Measurements from ENCODE around the gene VOPP1.

VOPP1 gene

DNA sequence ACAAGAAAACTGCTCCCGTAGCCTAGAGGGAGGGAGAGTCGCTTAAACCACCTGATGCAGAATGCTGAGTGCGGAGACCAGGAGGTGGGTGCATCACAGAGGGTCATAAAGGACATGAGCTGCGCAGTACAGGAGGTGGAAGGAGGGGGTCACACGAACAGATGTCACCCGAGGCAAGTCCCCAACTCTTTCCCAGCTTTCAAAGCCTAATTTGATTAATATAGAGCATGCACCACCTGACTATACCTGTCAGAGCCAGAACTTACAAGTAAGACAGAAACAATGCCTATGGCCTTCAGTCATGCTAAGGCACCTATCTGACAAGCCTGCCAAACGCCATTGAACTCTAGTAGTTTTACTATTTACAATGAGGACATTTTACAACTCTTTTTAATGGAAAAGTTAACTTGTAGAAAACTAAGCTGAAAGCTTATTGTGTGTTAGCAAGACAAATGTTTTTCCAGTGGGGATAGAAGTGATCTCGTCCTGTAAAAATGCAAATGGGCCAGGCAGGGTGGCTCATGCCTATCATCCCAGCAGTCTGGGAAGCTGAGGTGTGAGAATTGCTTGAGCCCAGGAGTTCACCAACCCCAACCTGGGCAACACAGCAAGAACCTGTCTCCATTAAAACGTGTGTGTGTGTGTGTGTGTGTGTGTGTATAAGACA, 1.1 kb upstream of the VOPP1 start:
- H3K9me3 ChIP-seq (ENCODE audit: severe bottlenecking), result no peaks in the 10 kb centered on the region
- H3K36me3 ChIP-seq, result peaks cover 5% of the 10 kb centered on the region
- H3K27me3 ChIP-seq (ENCODE audit: insufficient read depth, low read depth, severe bottlenecking), result no peaks in the 10 kb centered on the region
- no peak overlapping the region for H3K27ac ChIP-seq
- no peak for DNase-seq
- H3K4me3 ChIP-seq (ENCODE audit: low read depth, low read length), result peak overlapping the region; percentile 74
- TF ChIP-seq, protein P1, sequence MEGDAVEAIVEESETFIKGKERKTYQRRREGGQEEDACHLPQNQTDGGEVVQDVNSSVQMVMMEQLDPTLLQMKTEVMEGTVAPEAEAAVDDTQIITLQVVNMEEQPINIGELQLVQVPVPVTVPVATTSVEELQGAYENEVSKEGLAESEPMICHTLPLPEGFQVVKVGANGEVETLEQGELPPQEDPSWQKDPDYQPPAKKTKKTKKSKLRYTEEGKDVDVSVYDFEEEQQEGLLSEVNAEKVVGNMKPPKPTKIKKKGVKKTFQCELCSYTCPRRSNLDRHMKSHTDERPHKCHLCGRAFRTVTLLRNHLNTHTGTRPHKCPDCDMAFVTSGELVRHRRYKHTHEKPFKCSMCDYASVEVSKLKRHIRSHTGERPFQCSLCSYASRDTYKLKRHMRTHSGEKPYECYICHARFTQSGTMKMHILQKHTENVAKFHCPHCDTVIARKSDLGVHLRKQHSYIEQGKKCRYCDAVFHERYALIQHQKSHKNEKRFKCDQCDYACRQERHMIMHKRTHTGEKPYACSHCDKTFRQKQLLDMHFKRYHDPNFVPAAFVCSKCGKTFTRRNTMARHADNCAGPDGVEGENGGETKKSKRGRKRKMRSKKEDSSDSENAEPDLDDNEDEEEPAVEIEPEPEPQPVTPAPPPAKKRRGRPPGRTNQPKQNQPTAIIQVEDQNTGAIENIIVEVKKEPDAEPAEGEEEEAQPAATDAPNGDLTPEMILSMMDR (IDR thresholded peaks at IDR 0.05; ENCODE audit: low read depth, low read length), result no peak

GRCh38 chr7:55571511-55572377, 558 bp downstream of the VOPP1 start:
- TF ChIP-seq, protein P1 (IDR thresholded peaks at IDR 0.05; ENCODE audit: low read depth, low read length), result no peak
- DNase-seq, result peak; percentile 54
- Histone ChIP-seq H3K36me3 (peaks cover 5% of the 10 kb centered on the region), H3K27me3 (ENCODE audit: insufficient read depth, low read depth, severe bottlenecking) (no peaks in the 10 kb centered on the region), H3K4me3 (ENCODE audit: low read depth, low read length) (peak overlapping the region; percentile 79), H3K9me3 (ENCODE audit: severe bottlenecking) (no peaks in the 10 kb centered on the region), H3K27ac (peak overlapping the region; percentile 92)

DNA sequence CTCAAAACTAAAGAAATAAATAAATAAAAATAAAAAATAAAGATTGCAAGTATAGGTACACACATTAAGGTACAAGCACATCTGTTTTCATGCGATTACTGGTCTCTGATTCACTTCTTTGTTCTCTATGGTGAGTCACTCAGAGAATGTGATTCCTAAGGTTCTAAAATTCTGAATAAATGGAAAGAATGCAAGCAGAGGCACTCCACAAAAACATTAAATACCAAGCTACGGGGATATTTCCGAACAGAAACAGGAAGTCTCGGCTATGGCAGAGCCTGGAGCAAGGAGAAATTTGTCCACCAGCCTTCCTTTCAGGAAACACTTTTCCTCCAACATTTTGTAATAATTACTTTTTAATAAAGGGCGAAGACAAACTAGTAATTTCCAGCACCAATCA, 1.4 kb downstream of the VOPP1 start:
- H3K27ac ChIP-seq, result no peak overlapping the region
- H3K9me3 ChIP-seq (ENCODE audit: severe bottlenecking), result no peaks in the 10 kb centered on the region
- DNase-seq, result no peak
- H3K27me3 ChIP-seq (ENCODE audit: insufficient read depth, low read depth, severe bottlenecking), result no peaks in the 10 kb centered on the region
- TF ChIP-seq, protein P1 (IDR thresholded peaks at IDR 0.05; ENCODE audit: low read depth, low read length), result no peak
- H3K36me3 ChIP-seq, result peaks cover 5% of the 10 kb centered on the region
- H3K4me3 ChIP-seq (ENCODE audit: low read depth, low read length), result peak overlapping the region; percentile 79

DNA sequence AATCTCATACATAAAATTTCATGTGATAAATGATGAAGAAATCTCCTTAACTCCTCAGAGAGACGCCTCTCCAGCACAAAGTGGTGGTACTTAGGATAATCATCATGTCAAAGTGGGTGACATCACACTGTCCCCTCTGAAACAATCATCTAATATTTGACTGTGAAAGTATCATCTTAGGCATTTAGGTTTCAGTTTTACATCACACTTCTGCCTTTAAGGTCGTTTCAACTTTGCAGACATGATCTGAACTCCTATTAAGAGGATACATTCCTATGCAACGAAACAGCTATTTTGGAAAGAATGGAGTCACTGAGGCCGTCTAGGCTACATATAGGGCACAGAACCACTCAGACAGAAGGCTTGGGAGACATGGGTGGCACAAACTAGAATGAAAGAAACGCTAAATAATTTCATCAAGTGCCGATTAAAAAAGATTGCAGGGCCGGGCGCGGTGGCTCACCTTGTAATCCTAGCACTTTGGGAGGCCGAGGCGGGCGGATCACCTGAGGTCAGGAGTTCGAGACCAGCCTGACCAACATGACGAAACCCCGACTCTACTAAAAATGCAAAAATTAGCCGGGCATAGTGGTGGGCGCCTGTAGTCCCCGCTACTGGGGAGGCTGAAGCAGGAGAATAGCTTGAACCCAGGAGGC, 2.0 kb downstream of the VOPP1 start:
- no peak overlapping the region for H3K27ac ChIP-seq
- peaks cover 5% of the 10 kb centered on the region for H3K36me3 ChIP-seq
- no peaks in the 10 kb centered on the region for H3K9me3 ChIP-seq (ENCODE audit: severe bottlenecking)
- no peaks in the 10 kb centered on the region for H3K27me3 ChIP-seq (ENCODE audit: insufficient read depth, low read depth, severe bottlenecking)
- no peak overlapping the region for H3K4me3 ChIP-seq (ENCODE audit: low read depth, low read length)
- DNase-seq, result no peak
- TF ChIP-seq, protein P1 (IDR thresholded peaks at IDR 0.05; ENCODE audit: low read depth, low read length), result no peak

DNA sequence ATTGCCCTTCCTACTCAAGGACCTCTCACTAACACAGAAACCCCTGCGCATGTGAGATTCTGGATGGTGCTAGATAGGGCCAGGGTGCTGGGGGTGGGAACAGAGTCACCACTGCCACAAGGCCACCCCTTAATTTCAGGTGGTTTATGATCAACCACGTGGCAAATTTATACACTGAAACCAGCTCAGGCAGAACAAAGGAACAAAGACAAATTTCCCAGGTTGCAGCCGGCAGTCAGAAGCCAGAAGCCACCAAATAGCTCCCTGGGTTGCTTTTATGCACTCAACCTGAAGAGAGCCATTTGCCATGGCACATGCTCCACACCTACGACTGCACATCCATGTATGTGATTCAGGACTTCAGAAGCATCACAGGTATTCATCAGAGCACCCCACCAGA, 2.5 kb downstream of the VOPP1 start:
- no peak for DNase-seq
- Histone ChIP-seq H3K27ac (no peak overlapping the region), H3K9me3 (ENCODE audit: severe bottlenecking) (no peaks in the 10 kb centered on the region), H3K36me3 (peaks cover 5% of the 10 kb centered on the region), H3K27me3 (ENCODE audit: insufficient read depth, low read depth, severe bottlenecking) (no peaks in the 10 kb centered on the region), H3K4me3 (ENCODE audit: low read depth, low read length) (no peak overlapping the region)
- TF ChIP-seq, protein P1 (IDR thresholded peaks at IDR 0.05; ENCODE audit: low read depth, low read length), result no peak
